Nucleus accumbens (tissue), 56 donors: ENCODE measurements around the gene FCRLB.
"Not testable (repeated sequence)": the region's sequence is repeated elsewhere in the genome, so short reads cannot be mapped to it uniquely, and the experiment has no call there.

Experiments used
- DNase-seq, 56 donors: peaks; one replicate each; lab custom pipeline; 2025; lab: John Stamatoyannopoulos, UW

FCRLB gene

DNA sequence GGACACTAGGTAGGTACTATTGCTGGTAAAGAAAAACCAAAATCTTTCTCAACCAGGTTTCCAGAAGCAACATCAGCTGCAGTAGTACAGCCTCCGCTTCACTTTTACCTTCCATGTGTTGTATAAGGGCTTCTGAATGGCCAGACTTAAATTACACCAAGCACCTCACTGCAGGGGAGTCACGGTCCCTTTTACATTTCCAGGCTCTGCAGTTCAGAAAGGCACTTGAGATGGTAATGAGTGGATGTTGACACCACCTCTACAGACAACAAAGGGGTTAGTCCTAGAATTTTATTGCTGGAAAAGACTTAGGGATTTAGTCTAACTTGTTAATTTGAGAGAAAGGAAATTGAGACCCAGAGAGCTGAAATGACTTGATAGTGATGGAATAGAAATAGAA lies 16.3 kb downstream of the FCRLB start:
- no peak for DNase-seq

DNA sequence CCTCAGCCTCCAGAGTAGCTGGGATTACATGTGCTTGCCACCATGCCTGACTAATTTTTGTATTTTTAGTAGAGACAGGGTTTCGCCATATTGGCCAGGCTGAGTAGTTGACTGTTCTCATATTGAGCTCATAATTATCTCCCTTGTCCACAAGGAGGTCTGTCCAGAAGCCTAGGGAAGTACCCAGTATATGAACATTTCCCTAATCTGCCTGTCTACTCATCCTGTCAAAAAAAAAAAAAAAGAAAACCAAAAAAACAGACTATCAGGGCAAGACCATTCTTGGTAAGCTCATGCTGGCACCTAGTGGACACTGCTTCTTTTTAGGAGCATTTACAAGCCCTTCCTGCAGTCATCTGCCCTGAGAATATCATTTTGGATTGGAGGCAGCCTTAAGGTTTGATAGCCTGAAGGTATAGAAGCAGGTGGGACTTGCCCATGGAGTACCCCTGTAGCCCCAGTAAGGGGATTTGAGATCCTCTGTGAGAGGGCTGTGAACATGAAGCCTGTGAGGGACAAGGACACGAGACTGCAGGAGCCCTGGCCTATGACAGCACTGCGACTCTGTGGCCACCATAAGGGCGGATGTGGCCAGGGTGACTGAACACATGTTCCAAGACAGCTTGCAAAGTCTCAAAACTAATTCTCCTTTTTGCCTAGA lies 17.4 kb downstream of the FCRLB start:
- peak in 13 of 56 donors; percentile 4 to 30 (median 13) for DNase-seq

DNA sequence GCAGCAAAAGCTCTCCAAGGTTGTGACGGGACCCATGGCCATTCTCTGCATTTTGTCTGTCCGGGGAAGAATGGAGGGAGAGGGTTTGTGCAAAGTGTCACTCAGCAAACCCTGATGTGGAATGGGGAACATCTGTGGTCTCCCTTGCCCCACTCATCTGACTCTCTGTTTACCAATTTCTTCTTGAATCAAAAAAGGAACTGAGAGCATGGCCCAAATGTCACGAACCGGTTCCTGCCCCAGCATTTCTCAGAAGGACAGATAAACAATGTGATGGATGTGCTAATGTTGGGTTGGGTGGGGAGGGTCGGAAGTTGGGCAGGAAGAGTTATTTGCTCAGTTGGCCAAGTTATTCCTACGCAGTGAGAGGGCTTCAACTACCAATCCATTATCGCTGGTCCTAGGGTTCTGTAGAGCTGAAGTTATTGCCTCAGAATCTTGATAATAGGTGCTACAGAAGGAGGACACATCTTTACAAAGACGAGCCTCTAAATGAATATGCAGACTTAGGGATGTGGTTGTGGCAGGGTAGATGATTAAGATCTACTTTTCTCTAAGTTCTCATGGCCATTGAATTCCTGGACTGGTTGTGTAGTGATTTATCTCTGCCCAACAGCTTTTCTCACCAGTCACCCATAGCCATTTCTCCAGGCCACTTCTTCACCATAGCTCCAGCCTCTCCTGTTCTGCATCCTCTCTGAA lies 18.7 kb downstream of the FCRLB start:
- peak in 9 of 56 donors; percentile 1 to 29 (median 7) for DNase-seq

DNA sequence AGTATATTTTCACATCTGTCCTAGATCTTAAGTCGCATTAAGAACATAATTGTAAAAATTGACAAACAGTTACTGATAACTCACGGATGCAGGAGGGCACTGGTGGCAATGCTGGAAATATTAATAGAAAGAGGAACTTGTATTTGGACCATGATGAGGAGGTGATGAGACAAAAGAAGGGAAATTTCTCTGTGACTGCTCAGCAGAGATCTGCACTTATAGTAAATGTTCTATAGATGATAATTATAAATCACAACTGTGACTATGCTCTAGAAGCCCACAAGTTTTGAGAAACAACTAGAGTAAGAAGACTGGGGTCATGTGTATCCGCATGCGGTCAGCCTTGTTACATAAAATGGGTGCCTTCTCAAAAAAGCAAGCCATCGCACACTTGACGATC lies 19.6 kb downstream of the FCRLB start:
- no peak for DNase-seq

DNA sequence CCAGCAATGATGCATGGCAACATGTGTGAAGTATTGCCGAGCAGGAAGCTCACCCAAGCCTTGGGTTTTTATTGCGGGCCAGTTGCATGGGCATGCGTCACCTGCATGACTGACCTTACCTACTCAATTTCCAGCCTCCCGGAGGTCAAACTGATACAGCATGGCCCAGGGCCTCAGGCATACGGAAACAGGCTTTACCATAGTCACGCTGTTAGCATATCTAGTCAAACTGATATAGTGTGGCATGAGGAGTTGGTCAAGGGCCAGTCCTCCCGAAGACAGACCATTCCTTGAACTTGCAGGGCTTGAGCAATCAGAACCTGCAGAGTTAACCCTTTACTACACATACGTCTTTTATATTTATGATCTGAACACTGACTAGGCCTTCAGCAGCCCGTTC lies 21.9 kb downstream of the FCRLB start:
- no peak for DNase-seq

DNA sequence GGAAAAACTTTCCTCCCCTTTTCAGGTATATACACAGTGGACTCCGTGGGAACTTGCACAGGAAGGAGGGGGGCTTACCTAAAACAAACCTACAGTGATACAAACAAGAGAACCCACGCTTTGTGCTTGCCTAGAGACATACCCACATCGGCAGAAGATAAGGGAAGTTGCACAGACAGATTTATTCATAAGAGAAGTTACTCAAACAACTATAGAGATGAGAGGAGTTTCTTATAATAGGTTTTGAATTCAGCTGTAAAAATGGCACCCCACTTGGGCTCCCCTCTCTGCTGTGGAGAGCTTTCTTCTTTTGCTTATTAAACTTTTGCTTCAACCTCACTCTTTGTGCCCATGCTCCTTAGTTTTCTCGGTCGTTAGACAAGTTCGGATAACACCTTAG lies 26.5 kb downstream of the FCRLB start:
- no peak for DNase-seq

DNA sequence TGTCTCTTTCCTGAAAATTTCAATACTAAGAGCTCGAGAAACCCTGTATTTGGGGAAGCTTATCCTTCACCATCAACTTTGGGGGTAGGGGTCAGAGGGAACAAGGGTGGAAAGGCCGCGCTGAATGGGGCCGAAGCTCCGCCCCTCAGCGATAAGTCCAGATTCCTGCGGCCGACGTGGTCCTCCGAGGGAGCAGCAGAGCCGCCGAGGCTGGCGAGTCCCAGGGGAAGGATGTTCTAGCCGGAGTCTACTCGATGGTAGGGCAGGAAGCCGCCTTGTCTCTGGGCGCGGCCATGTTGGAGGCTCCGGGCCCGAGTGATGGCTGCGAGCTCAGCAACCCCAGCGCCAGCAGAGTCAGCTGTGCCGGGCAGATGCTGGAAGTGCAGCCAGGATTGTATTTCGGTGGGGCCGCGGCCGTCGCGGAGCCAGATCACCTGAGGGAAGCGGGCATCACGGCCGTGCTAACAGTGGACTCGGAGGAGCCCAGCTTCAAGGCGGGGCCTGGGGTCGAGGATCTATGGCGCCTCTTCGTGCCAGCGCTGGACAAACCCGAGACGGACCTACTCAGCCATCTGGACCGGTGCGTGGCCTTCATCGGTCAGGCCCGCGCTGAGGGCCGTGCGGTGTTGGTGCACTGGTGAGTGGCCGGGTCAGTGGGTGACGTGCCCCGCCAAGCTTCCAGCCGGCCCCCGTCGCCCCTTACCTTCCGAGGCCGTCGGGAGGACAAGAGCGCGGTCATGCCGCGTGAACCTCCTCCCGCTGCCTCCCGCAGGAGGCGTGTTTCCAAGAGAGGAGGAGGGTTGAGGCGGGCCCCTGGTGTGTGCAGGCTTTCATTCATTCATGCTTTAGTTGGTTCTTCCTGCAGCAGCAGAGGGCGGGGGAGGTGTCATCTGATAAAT lies 28.4 kb downstream of the FCRLB start, which contains the start of gene DUSP12:
DUSP12 (plus strand) TSS at position 278 of the 899 bp plus-strand sequence; CDS start at position 294, 16 bp downstream.
- DNase-seq = peak in 55 of 56 donors; percentile 49 to 96 (median 87)

DNA sequence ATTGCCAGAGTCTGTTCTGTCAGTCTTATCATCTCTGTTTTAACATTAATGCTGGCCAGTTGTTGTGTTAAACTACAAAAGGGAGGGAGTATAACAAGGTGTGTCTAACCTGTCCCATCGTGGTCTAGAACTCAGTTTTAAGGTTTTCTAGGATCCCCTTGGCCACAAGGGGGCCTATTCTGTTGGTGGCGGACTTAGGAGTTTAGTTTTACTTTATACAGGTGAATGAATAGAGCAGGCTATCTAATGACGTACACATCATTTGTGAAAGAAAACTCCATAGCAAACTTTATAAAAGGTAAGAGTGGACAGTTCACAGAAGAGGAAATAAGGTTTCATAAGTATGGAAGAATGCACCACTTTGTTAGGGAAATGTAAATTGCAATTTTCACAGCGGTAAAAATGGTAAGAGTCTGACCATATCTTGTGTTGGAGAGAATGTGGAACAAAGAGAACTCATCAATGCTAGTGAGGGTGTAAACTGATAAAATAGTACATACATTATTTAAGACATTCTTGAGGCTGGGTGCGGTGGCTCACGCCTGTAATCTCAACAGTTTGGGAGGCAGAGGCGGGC lies 42.3 kb downstream of the FCRLB start:
- no peak for DNase-seq

DNA sequence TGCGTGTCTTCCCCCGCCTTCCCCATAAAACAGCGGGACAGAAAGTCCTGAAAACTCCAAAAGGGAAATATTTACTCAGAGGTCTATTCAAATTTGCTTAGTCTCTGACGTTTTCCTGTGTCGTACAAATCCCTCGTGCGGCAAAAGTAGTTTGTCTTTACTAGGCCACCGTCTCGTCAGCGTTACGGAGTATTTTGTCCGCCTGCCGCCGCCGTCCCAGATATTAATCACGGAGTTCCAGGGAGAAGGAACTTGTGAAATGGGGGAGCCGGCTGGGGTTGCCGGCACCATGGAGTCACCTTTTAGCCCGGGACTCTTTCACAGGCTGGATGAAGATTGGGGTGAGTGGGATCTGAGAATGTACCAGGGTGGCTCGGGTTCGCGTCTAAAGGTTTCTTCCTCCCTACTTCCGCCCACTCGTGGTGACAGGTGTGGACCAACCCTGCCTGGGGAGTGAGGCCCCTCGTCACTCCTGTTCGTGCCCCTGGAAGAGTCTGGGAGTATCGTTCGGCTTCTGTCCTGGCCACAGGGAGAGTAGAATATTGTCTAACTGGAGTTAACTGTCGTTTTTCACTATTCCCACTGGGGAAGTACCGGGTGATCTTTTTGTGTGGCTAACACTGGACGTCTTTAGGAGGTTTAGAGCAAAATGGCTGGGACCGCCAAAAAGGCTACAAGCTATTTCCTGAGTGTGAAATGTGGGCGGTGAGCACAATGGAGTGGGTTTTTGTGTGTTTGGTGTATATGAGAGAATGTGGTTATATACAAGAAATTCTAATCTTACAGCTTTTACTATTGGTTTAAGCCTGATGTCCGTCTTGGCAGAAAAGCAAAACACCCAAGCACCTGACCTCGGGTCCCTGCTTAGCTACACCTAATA lies 45.0 kb downstream of the FCRLB start, which contains the start of gene ATF6:
ATF6 (plus strand) TSS at position 219 of the 880 bp plus-strand sequence; CDS start at position 260, 41 bp downstream.
- peak in 55 of 56 donors; percentile 24 to 91 (median 78) for DNase-seq

DNA sequence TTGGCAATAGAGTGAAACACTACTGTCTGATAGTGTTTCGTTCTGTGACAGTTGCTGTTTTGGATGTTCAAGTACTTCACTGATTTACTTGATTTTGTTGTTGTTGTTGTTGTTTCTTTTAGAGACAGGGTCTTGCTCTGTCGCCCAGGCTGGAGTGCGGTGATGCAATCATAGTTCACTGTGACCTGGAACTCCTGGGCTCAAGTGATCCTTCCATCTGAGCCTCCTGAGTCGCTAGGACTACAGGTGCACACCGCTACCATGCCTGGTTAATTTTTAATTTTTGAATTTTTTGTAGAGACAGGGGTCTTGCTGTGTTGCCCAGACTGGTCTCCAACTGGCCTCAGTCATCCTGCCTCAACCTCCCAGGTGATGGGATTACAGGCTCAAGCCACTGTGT lies 47.1 kb downstream of the FCRLB start:
- DNase-seq = no peak

DNA sequence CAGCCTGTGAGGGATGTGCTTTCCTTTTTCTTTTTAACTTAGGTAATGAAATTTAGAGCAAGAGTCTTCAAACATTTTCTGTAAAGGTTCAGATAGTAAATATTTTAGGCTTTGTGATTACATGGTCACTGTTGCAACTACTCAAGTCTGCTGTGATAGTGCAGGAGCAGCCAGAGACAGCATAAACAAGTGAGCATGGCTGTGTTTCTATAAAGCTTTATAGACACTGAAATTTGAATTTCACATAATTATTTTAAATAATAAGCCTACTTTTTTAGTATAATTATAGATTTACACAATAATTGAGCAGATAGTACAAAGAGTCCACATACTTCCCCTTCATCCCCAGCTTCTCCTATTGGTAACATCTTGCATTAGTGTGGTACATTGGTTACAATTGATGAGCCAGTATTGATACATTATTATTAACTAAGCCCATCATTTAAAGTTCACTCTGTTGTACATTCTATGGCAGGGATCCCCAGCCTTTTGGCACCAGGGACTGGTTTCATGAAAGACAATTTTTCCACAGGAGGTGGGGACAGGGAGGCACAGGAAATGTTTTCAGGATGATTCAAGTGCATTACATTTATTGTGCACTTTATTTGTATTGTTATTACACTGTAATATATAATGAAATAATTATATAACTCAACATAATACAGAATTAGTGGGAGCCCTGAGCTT lies 47.8 kb downstream of the FCRLB start:
- DNase-seq = no peak

DNA sequence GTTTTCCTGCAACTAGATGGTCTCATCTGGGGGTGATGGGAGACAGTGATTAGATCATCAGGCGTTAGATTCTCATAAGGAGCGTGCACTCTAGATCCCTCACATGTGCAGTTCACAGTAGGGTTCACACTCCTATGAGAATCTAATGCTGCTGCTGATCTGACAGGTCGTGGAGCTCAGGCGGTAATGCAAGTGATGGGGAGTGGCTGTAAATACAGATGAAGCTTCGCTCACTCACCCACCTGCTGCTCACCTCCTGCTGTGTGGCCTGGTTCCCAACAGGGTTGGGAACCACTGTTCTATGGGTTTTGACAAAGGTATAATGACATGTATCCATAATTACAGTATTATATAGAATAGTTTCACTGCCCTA lies 48.3 kb downstream of the FCRLB start:
- DNase-seq = not testable (repeated sequence)

DNA sequence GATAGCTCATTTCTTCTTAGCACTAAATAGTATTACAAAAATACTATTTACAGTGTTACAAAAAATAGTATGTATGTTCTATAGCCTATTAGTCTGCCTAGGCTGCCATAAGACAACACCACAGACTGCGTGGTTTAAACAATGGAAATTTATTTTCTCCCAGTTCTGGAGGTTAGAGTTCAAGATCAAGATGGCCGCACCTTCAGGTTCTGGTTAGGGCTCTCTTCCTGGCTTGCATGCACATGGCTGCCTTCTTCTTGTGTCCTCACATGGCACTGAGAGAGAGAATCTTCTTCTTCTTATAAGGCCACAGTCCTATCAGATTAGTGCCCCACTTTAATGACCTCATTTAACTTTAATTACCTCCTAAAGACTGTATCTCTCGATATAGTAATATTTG lies 48.9 kb downstream of the FCRLB start:
- DNase-seq = no peak

DNA sequence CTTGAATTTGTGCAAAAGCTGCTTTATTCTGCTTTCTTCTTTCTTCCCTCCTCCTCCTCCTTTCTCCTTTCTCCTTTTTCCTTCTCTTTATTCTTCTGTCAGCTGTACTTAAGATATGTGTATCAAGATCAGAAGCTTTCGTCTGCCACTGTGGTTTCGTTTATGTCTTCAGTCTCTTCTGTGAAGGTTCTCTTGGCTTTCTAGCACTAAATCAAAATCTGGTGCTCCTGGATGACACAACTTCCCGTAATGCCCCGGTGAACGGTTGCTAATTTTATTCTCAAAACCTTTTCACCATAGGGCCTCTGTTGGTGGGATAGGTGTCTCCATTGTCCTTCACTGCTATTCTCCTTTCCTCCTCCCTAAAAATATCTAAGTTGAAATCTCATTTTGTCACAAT lies 49.8 kb downstream of the FCRLB start:
- DNase-seq = no peak

DNA sequence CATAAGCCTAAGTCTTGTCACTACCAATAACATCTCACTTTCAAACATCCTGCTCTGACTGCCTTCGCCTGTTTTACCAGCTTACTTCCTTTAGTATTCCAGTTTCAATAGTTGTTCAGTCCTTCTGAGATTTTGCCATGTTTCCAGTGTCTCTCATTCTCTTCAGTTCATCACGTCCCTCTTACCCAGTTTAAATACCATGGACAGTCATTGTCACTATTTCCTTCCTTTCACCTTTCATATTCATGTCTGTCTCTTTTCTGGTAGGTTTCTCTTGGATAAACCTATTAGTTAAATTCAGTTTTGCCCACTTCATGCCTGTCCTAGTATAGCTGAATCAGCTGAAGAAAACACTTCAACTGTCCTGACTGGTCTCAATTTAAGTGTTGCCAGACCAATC lies 50.6 kb downstream of the FCRLB start:
- DNase-seq = no peak

DNA sequence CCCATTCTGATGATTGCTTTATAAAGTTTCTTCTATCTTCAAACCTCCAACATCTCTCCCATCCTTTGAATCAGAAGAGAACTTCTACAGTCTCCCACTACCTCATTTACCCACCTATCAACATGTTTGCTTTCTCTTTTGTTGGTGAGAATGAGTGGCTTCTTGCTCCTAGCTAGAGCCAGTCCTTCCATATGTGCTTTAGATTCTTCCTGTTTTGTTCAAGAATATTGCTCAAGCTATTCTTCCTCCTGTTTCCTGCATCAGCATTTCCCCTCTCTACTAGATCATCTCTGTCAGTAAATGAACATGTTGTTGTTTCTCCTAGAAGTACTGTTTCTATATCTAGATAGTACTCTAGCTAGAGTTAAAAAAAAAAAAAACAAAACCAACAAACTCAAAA lies 51.1 kb downstream of the FCRLB start:
- no peak for DNase-seq

DNA sequence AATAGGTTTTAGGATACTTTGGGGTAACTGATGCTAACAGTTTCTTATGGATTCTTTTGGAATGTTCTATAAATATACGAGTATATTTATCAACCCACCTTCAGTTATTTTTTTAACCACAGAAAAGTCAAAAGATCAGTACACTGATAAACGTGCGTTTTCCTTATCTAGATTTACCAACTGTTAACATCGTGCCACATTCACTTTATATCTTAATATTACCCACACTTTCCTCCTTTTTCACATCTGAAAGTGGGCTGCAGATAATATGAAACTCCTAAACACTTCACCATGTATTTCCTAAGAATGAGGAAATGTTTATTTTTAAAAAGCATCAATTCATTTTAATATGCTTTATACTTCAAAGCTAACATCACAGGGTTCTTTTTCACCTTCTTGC lies 52.4 kb downstream of the FCRLB start:
- no peak for DNase-seq

DNA sequence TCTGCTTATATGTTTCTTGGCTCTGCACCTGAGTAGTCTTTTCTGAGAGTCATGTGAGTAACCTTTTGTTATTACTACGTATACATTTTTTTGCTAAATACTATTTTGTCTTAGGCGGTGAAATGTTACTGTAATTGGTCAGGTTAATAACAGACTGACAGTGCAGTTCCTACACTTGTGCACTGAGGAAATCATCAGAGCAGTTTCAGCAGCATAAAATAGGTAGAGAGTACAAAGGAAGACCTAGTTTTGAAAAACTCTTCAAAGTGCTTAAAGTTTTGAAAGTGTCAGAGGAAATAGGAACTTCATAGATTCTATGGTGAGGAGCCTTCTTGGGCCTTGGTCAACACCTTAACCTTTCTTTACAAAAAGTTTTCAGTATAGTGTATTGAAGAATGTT lies 55.9 kb downstream of the FCRLB start:
- DNase-seq = no peak
